Iris pigment epithelial cell (primary cell): ENCODE results near the gene GPR39.
A peak's percentile ranks its signal among the peaks of the same experiment; 100 is the strongest.

Experiments
- DNase-seq: peaks from one replicate; pipeline ENCODE4 v3.0.0-alpha.2; 2011; ENCODE audit warnings: low read depth

Gene GPR39

DNA sequence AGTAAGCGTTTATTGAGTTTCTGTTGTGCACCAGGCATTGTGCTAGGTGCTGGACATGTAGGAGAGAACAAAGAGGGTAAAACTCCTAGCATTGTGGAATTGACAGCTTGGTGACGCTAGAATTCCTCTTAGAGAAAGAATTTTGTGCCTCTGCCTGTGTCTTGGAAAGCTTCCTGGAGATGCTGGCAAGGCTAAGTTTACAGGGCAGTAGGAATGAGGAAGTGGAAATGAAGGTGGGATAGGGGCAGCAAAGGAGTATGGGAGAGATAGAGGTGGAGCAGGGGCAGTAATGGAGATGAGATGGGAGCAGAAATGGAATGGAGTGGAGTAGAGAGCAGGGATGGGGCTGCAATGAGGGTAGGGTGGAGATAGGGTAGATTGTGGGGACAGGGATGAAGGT lies 29.8 kb downstream of the GPR39 start:
- no peak for DNase-seq

DNA sequence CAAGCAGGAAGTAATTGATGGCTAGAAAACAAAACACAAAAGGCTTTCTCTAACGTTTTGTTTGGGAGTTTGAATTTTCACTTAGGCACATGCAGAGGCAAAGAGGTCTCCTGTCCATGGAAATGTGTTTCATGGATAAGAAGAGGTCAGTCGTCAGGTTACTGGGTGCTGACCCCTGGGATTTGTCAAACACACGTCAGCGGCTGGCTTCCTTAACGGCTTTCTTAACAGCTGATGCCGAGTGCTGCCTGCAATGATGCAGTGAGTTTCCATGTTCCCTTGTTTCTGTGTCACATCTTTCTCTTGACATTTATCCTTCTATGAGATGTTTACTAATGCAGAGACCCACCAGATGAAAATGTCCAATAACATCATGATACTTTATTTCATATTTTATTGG lies 31.7 kb downstream of the GPR39 start:
- DNase-seq, result no peak

DNA sequence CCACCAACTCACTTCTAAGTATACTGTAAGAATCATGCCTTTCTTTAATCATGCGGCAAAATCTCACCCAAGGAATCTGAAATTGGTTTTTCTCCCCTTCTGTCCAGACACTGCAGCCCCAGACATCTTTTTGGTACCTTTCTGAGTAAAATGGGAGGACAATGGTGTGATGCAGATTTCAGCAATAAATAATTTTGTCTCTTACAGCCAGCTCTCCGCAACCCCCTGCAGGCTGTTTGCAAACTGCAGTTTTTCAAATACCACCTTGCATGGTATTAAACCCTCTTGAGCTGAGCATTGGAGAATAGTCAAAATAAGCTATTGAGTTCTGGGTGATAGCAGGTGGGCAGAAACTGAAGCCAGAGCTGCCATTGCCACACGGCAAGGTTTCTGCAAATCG lies 32.2 kb downstream of the GPR39 start:
- peak; percentile 65 for DNase-seq

DNA sequence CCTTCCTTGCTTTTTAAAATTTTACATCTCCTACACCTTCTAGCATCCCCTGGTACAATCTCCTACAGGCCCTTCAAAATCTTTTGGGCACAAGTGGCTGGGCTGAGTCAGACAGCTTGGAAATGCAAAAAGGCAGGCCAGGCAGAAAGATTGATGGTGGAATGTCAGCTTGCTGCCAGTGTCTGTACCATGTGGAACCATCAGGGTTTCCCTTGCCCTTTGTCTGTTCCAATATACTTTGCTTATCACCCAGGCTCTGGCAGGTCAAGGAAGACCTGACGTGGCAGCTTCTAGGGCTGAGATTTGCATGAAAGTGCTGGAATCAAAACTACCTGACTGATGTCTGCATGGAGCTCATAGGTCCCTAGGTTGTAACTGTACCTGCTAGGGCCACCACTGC lies 33.3 kb downstream of the GPR39 start:
- DNase-seq, result no peak

DNA sequence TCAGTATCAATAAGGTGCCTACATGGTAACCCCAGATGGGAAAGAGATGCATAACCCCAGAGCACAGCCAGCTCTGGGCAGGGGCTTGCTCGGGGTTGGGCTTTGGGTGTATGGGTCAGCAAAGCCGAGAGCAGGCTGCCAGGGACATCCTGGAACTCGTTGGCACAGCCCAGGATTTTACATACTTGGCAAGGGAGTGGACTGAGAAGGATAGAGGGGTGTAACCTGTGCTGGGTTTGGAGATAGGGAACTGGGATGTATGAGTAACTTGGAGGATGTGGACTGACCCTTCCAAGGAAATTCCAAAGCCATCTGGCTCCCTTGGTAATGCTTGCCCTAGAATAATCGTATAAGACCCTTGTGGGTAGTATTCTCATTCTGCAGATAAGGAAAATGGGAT lies 44.2 kb downstream of the GPR39 start:
- no peak for DNase-seq

DNA sequence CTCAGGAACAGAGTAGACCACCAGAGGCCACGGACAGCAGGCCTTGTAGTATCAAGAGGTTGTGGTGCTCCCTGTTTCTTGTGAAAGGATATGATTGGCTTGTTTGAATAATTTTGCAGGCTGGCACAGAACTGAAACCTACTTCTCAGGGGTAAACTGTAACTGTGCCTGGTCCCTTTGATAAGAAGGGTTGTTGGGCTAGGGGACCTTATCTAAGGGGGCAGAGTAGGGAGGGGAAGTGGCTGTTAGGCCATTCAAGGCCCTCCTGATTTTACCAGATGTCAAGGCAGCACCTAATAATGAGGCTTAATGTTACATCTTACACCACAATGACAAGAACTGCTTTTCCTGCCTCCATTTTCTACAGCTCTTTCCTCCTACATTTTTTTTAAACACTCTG lies 45.6 kb downstream of the GPR39 start:
- DNase-seq, result no peak

DNA sequence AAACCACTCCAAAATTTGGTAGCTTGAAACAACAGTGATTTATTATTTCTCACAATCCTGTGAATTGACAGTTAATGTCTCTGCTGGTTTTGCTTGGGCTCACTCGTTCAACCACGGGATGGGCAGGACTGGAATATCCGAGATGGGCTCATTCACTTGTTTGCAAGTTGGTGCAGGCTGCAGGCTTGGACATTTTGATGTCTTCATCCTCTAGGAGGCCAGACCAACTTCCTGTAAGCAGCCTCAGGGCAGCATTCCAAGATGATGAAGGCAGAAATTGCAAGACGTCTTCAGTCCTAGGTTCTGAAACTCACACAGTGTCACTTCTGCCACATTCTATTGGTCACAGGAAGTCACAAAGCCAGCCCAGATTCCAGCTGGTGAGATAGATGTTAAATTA lies 47.1 kb downstream of the GPR39 start:
- peak; percentile 11 for DNase-seq

DNA sequence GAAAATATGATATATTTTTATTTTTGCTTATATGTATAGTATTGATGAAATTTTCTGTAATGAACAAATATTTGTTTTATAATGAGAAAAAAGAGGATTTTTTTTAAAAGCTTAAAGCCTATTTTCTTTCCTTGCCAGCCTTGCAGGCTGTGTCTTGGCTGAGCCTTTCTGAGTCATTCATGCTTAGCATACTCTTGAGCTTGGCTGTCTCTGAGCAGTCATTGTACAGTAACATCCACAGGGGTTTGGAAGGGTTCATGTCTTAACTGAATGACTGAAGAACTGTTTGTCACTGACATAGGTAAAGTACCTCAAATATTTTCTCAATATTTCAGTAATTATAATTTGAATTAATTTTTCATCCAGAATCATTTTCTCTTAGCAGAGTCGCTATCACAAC lies 49.3 kb downstream of the GPR39 start:
- peak; percentile 25 for DNase-seq

DNA sequence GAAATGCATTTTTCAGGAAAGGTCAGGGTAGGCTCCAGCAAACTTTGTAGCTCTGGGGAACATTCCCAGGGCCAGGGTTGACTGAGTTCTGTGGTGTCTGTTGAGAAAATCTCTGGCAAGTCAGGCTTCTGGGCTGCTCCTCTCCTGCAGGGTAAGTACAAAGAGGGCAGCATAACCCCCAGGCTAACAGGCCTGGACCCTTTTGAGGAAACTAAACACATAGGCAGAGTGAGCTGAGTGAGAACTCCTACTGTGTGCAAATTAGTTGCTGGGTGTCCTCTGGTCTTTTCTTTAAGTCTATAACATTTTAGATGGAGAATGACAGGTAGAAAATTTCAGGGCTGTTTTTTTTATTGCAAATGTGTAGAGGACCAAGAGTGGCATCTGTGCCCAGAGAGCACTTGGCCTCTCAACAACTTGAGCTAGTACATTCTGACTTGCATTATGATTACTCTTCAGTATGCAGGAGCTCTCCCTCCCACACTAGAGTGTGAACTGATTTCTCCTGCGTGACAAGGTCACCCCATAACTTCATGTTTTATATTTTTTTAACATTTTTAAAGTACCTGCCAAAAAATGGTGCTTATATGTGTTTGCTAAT lies 49.9 kb downstream of the GPR39 start:
- no peak for DNase-seq

DNA sequence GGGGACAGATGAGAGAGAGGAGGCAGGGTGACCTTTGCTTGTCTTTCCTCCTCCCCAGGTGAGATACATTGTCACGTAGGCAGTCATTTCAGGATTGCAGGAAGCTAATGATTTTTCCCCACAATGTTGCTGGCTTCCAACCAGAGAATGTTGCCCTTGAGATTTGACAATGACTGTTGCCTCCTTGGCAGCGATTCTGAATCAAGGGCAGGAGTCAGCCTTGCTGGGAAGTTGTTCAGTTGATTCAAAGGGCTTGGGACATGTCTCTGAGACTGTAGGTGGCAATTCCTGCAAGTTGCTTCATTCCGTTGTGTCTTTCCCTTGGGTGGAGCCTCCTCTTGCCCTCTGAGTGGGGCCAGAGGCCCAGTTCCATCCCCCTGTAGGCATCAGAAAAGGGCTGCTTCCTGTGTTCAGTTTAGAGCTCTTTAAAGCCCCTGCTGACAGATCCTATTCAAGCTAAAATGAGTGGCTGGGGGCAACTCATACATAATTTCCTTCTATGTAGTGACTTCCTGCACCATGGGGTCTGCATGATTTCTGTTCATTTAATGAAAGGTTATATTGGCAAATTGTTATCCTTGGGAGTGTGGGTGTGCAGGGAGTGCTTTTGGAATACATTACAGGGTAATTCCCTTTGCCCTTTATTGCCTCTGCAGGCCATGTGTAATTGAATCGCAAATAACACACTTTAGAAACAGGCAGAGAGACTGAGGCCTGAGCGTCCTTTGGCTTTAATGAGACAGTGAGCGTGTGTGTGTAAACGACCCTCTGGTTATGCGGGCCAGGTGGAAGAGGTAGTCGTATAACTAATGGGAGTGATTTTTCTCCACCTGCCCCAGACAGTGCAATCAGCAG lies 52.4 kb downstream of the GPR39 start:
- no peak for DNase-seq

DNA sequence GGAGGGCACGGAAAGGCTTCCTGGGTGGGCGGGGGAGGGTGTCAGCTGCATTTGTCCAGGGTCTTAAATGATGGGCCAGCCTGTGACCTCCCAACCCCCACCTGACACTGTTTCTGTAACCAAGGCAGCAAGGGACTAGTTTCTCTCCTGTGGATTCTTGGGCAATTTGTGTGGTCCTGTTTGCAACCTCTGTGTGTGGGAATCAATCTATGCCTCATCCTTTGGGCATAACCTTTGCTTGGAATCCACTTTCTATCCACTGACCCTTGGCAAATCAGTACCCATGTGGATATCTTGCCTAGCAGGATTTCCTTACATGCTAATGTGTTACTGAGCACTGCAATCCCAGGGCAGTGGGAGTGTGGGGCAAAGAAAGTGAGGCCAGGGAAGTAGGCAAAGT lies 54.1 kb downstream of the GPR39 start:
- DNase-seq, result no peak

DNA sequence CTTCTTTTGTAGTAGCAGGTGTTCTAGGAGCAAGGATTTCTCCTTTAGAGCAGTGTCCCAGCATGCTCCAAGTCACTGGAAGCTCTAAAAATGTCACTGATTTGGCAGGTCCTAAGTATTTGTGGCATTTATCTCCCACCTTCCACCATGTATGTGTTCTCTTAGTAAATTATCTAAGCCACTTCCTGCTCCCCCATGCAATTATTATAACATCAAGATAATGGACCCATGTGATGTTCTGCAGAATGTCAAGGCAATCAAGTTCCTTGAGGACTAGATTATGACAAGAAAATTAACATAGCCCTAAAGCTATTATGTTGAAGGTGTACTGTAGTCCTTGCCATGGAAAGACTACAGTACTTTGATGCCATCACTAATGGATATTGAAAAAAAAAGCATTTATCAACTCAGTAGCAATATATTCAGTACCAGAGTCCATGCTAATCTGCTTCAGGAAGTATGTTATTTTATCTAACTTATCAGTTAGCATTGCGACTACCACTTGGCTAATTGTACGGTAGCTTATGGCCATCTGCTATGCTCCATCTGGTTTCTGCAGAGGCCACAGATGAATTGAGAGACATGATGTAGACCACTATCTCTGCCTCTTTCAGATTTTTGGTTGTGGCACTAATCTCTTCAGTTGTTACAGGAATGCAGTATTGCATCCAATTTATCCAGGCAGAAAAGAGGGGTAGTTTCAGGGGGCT lies 56.7 kb downstream of the GPR39 start:
- DNase-seq, result no peak

DNA sequence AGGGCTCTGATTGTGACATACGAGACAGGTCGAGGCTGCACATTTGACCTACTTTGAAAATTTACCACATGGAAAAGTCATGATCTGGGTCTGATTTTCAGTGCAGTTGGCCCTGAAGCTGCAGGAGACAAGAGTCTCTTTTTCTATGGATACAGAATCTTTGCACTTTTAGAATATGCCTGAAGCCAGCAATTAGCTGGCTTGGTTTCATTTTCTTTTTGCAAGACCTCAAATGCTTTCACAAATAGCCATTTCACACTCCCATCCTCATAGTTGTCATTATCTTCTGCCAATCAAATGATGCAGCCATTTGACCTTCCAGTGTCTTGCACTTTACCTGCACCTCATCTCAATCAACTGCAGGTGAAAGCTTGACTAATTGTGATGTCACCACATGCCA lies 59.0 kb downstream of the GPR39 start:
- DNase-seq, result no peak

DNA sequence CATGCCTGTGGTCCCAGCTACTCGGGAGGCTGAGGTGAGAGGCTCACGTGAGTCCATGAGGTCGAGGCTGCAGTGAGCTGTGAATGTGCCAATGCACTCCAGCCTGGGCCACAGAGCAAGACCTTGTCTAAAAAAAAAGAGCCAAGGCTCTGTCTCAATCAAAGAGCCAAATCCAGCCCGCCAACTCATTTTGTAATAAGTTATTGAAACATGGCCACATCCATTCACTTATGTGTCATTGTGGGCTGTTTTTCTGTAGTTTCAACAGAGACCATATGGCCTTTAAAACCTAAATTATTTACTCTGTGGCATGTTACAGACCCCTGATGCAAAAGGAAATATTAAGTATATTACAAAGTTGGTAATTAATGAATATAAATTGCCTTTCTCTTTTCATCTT lies 60.8 kb downstream of the GPR39 start:
- no peak for DNase-seq

DNA sequence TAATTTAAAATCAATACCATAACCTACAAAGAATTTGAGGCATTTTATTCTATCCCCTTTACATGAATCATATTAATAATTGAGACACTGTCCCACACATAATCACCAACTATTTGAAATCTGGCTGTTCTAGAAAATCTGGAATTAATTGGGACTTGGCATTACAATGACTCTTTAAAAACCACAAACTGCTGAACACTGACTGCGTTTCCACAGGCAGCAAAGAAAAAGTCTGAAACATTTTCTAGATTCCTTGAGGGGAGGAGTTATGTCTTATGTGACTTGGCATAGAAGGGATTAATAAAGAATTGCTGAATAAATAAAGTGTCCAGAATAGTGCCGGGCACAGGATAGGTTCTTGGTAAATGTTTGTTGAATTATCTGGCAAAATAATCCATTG lies 61.4 kb downstream of the GPR39 start:
- DNase-seq, result peak; percentile 59

DNA sequence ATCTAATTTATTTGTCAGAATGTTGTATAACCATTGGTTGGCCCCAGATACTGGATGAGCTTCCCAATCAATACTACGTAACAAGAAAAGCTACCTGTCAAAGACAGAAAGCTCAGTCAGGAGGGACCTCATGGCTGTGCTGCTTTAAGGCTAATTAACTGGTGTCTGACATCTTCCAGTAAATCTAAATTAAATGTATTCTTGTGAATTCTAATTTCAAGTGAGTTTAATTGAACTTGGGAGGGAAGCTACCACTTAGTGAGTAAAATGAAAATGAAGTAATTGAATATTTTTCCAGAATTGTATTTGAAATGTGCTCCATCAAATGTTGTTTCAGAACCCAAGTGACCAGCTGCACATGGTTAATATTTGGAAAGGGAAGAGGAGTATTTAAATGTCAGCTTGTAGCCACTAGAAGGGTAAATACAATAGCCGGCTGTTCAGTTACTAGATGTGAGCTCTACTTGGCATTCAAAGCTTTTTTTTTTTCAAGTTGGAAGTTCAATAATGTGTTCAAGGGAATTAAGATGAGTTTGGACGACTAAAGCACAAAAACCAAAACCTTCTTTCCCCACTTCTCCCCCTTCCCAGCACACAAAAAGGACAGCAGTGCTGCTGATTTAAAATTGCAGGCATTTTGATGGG lies 62.0 kb downstream of the GPR39 start:
- DNase-seq, result no peak

DNA sequence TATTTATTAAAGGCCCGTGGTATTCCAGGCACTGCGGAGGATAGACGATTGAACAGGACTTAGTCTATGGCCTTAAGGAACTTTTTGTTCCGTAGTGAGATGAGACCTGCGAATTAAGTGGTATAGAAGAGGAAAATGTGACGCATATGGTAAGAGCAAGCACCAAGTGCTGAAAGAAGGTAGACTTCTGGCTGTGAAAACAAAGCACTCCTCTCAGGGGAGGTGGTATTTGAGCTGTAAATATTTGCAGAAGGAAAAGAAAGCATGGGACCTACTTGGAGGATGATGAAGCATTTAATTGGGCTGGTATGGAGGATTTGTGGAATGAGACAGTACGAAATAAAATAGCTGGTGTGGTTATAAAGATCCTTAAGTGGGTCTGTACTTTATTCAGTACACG lies 62.5 kb downstream of the GPR39 start:
- DNase-seq, result no peak

DNA sequence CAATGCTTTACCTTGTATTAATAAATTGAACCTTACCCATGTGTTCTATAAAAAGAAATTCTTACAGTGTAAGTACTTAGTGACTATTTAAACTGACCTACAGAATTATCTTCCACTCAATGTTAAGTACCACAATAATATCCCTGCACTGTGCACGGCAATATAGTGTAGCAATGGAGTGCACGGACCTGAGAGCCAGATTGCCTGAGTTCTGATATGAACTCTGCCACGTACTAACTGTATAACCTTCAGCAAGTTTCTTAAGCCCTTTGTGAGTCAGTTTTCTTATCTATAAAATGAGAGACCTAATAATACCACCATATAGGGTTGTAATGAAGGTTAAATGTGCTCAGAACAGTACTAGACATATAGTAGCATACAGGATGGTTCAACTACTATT lies 66.2 kb downstream of the GPR39 start:
- no peak for DNase-seq

DNA sequence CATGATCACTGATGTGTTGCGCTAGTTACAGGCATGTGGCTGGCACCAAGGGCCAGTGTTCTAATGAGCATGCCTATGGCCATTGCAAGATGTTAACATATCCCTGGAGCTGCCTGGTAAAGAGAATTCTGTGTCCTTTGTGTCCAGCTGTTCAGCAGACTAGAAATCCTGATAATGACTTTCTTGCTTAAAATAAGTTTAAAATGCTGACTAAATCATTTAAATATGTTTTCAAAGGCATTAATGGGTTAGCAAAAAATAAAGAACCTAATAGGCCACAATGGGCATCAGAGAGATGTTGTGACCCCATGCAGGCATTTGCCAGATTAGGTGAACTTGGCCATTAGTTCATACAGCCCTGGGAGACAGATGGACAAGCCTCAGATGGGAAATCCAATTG lies 67.5 kb downstream of the GPR39 start:
- no peak for DNase-seq

DNA sequence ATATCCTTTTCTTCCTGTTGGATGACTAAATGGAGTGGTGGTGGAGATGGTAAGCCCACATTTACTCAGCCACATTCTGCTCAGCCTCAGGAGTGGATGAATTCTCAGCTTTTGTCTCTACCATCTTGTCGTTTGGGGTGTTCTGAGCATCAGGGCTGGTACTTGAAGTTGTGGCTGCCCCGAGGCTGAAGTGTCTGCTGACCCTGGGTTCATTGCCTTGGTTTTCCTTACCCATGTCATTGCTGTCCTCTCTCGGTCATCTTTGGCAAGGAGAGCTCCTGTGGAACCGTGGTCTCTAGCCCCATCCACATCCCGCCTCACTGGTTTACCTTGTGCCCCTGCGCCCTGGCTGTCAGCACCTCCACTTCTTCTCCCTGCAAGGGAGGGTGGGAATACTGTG lies 71.9 kb downstream of the GPR39 start:
- DNase-seq, result no peak

DNA sequence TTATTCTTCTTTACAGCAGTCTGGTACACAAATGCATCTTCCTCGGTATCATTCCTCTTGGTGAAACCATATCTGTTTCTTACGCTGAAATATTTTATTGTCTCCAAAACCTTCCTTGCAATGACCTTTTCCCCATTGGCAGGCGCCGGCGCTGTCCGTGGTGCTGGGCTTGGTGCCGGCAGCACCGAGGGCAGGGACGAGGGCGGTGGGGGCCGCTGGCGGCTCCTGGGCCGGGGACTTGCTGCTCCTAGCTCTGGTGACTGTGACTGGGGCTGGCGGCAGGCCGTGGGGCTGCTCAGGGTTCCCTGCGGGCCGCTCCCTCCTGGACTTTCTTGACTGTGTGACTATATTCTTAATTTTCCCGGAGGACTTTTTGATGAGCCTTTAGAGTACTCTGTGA lies 72.5 kb downstream of the GPR39 start:
- peak; percentile 18 for DNase-seq

DNA sequence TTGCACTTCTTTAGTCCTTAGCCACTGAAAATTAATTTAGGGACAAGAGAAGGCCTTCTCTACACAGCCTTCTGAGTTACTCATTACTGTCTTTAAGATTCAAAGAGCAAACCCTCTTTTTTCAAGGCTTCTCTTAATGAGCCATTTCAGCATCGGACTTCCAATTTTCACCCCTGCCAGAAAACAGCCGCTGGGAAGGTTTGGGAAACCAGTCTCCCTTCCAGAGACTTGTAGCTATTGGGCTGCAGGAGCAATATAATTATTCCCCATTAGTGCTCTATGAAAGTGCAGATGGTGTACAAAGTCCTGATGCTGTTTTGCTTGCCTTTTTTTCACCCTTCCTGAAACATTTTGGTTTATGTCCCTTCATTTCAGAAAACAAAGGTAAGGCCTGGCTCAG lies 79.3 kb downstream of the GPR39 start:
- DNase-seq, result no peak

DNA sequence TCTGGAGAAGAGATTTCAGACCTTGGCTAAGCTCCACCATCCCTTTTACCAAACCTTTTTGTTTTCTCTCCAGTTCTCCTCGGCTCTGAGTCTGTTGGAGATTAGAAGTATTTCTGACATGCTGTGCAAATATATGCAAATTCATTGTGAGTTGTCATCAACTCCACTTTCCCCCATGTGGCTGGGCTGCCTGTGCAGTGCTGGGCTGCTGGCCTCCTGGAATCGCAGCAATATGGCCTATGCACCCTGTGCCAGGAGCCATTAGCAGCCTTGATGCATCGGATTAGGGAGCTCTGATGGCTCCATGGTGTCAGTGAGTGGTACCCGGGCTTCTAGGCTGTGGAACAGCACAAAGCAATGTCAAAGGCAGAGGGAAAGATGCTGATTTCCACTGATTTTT lies 80.0 kb downstream of the GPR39 start:
- DNase-seq, result no peak
